HepG2 (cell line): ENCODE data around the gene UNCX. TPM values are rescaled to one million over a fixed set of nuclear protein-coding genes. Genes with fewer than 3 reads are reported as not detected.

Source experiments
- ATAC-seq: fragments of 200-7000 bp; cut with Tn5 transposase; 3 replicates; pipeline ENCODE4 v1.9.1; 2020; ENCODE audit warnings: mild to moderate bottlenecking, moderate library complexity
- BruUV-seq: library from RNA; stranded (reverse); fragments of 400-500 nt; replicated peaks from 2 replicates; lab custom pipeline; 2021; lab: Mats Ljungman, UMichigan
- CTCF ChIA-PET: fragments of 300-600 bp; formaldehyde crosslinking; extraction: SDS; loops from one replicate; lab custom pipeline; 2021; ENCODE audit warnings: low total read pairs, inconsistent platforms, low intra/inter-chr PET ratio; lab: Yijun Ruan, JAX
- POLR2A ChIA-PET: fragments of 350-600 bp; sonication (Branson Sonifier 250); formaldehyde crosslinking; loops from one replicate; lab custom pipeline; 2020; ENCODE audit warnings: antibody characterized with exemption, inconsistent platforms; lab: Yijun Ruan, JAX
- DNase-seq: peaks from one replicate; pipeline ENCODE4 v3.0.0-alpha.2; 2015; ENCODE audit warnings: low spot score
- FAIRE-seq: peaks from 3 replicates; lab custom pipeline; 2011; peaks lifted over from hg19 to GRCh38; lab: Jason Lieb, UNC
- H2AFZ ChIP-seq: one replicate; pipeline ENCODE4 v1.6.1; 2011; ENCODE audit warnings: low read length, inconsistent platforms
- H3K27ac ChIP-seq: fragments of 300-600 bp; 3 replicates; pipeline ENCODE4 v1.8.0; 2011; ENCODE audit warnings: mixed run types, mild to moderate bottlenecking, mixed read lengths, low read length, inconsistent platforms; ENCODE audit not compliant: insufficient read depth; ENCODE audit errors: extremely low read length
- H3K27me3 ChIP-seq, 2 experiments: fragments of 200-600 bp in 1 of 2; 2 replicates in 1 of 2; 3 replicates in 1 of 2; pipeline versions ENCODE4 v1.6.0 to v1.8.0; 2011; ENCODE audit warnings: low read length in 2 of 2, mild to moderate bottlenecking in 2 of 2, moderate library complexity in 2 of 2, inconsistent platforms in 1 of 2; ENCODE audit not compliant: insufficient read depth in 2 of 2, control insufficient read depth in 1 of 2
- H3K36me3 ChIP-seq, 2 experiments: fragments of 200-600 bp in 1 of 2; replicated peaks in 1 of 2; 2 replicates in 1 of 2; 3 replicates in 1 of 2; pipeline versions ENCODE4 v1.5.1 to v1.8.0; 2011; ENCODE audit warnings: low read length in 2 of 2, inconsistent platforms in 1 of 2; ENCODE audit not compliant: insufficient read depth in 2 of 2, control insufficient read depth in 1 of 2
- H3K4me1 ChIP-seq: 2 replicates; pipeline ENCODE4 v1.5.1; 2012; ENCODE audit warnings: low read length, inconsistent platforms; ENCODE audit not compliant: insufficient read depth
- H3K4me2 ChIP-seq: 2 replicates; pipeline ENCODE4 v1.6.0; 2011; ENCODE audit warnings: low read depth, low read length, inconsistent platforms
- H3K4me3 ChIP-seq, 3 experiments: fragments of 200-600 bp in 1 of 3; sonication (generic), shearing (Covaris generic) in 1 of 3; replicated peaks in 1 of 3; 2 replicates each; pipeline ENCODE4 v1.5.1; 2011 to 2016; ENCODE audit warnings: low read length in 3 of 3, inconsistent platforms in 2 of 3, low read depth in 2 of 3, mild to moderate bottlenecking in 2 of 3, control low read depth in 1 of 3, mixed read lengths in 1 of 3; ENCODE audit not compliant: insufficient read depth in 1 of 3
- H3K79me2 ChIP-seq: one replicate; pipeline ENCODE4 v1.6.1; 2011; ENCODE audit warnings: low read length, inconsistent platforms; ENCODE audit not compliant: insufficient read depth
- H3K9ac ChIP-seq: 2 replicates; pipeline ENCODE4 v1.6.0; 2011; ENCODE audit warnings: mild to moderate bottlenecking, low read depth, low read length, inconsistent platforms; ENCODE audit not compliant: insufficient read depth
- H3K9me3 ChIP-seq: 2 replicates; pipeline ENCODE4 v1.5.1; 2012; ENCODE audit warnings: mild to moderate bottlenecking, low read length
- H4K20me1 ChIP-seq: 2 replicates; pipeline ENCODE4 v1.6.0; 2011; ENCODE audit warnings: inconsistent platforms, mild to moderate bottlenecking, low read length, moderate library complexity; ENCODE audit not compliant: insufficient read depth
- ATRX ChIP-seq: sonication (generic); formaldehyde crosslinking; IDR thresholded peaks from 2 replicates; pipeline ENCODE4 v1.4.0; 2020; ENCODE audit warnings: missing genetic modification reagents, borderline replicate concordance
- DMAP1 ChIP-seq: IDR thresholded peaks from 2 replicates; pipeline ENCODE4 v1.6.1; 2016
- FOXK2 ChIP-seq: fragments of 450-650 bp; IDR thresholded peaks from 2 replicates; pipeline ENCODE4 v1.6.1; 2016
- GABPA ChIP-seq, 2 experiments: IDR thresholded peaks; 2 replicates each; pipeline ENCODE4 v1.6.1; 2011 to 2016; ENCODE audit warnings: low read depth in 2 of 2, low read length in 1 of 2, missing biosample characterization in 1 of 2, missing genetic modification characterization in 1 of 2
- KDM1A ChIP-seq: IDR thresholded peaks from 2 replicates; pipeline ENCODE4 v1.6.1; 2016; ENCODE audit warnings: missing compliant biosample characterization
- KLF12 ChIP-seq: sonication (generic); formaldehyde crosslinking; IDR thresholded peaks from 2 replicates; pipeline ENCODE4 v1.4.0; 2020; ENCODE audit warnings: missing genetic modification reagents, borderline replicate concordance
- NFYC ChIP-seq: IDR thresholded peaks from 2 replicates; pipeline ENCODE4 v1.6.1; 2016; ENCODE audit warnings: missing genetic modification reagents, missing compliant biosample characterization
- REL ChIP-seq: sonication (generic); formaldehyde crosslinking; conservative IDR thresholded peaks from 2 replicates; pipeline ENCODE4 v1.8.0; 2022; ENCODE audit warnings: mild to moderate bottlenecking, missing genetic modification reagents, moderate library complexity
- RFXAP ChIP-seq: sonication (generic); formaldehyde crosslinking; IDR thresholded peaks from 2 replicates; pipeline ENCODE4 v1.4.0; 2020; ENCODE audit warnings: missing genetic modification reagents, borderline replicate concordance
- TFDP2 ChIP-seq: sonication (generic); formaldehyde crosslinking; IDR thresholded peaks from 2 replicates; pipeline ENCODE4 v1.4.0; 2020; ENCODE audit warnings: missing genetic modification reagents
- ZBTB26 ChIP-seq: IDR thresholded peaks from 2 replicates; pipeline ENCODE4 v1.6.1; 2016; ENCODE audit warnings: missing compliant biosample characterization, missing genetic modification reagents, borderline replicate concordance
- ZFP36 ChIP-seq: fragments of 150-350 bp; IDR thresholded peaks from 2 replicates; pipeline ENCODE4 v1.6.1; 2018; ENCODE audit warnings: borderline replicate concordance, low read length, low read depth; ENCODE audit not compliant: partially characterized antibody
- ZNF326 ChIP-seq: sonication (generic); formaldehyde crosslinking; IDR thresholded peaks from 2 replicates; pipeline ENCODE4 v1.4.0; 2020; ENCODE audit warnings: missing genetic modification reagents, borderline replicate concordance
- ZNF362 ChIP-seq: sonication (generic); formaldehyde crosslinking; IDR thresholded peaks from 2 replicates; pipeline ENCODE4 v1.4.0; 2020; ENCODE audit warnings: missing genetic modification reagents, mild to moderate bottlenecking, borderline replicate concordance
- ZNF512 ChIP-seq: sonication (generic); formaldehyde crosslinking; IDR thresholded peaks from 2 replicates; pipeline ENCODE4 v1.4.0; 2020; ENCODE audit warnings: mild to moderate bottlenecking, missing genetic modification reagents
- ZNF564 ChIP-seq: sonication (generic); formaldehyde crosslinking; IDR thresholded peaks from 2 replicates; pipeline ENCODE4 v1.8.1; 2023; ENCODE audit warnings: mild to moderate bottlenecking, missing genetic modification reagents
- ZNF691 ChIP-seq: sonication (generic); formaldehyde crosslinking; IDR thresholded peaks from 2 replicates; pipeline ENCODE4 v1.4.0; 2020; ENCODE audit warnings: missing genetic modification reagents, low read depth, mild to moderate bottlenecking, borderline replicate concordance
- ZNF879 ChIP-seq: sonication (generic); formaldehyde crosslinking; IDR thresholded peaks from 2 replicates; pipeline ENCODE4 v1.8.1; 2023; ENCODE audit warnings: missing genetic modification reagents
- WGBS: methylation state at CpG from one replicate; pipeline ENCODE4 v1.1.6; 2017; ENCODE audit warnings: low lambda C conversion rate; 5-methylcytosine and 5-hydroxymethylcytosine counted together
- in situ Hi-C: cut with HindIII; loops from 2 replicates; pipeline ENCODE4 v1.10.0; 2017; ENCODE audit warnings: low pct_unique_long_range_greater_than_20kb; ENCODE audit not compliant: extremely low pct_ligation_motif_present
- intact Hi-C: fragments of 100-400 bp; cut with micrococcal nuclease; formaldehyde crosslinking; loops from one replicate; pipeline ENCODE4 v1.10.0; 2022; ENCODE audit not compliant: unreplicated experiment
- polyA plus RNA-seq, 8 experiments: library from polyadenylated mRNA; depleted of rRNA in 3 of 8; stranded (reverse) in 7 of 8; unstranded in 1 of 8; fragments of >200 nt; fragmentation: Illumina TruSeq in 4 of 8; extraction: Trizol in 4 of 8; gene quantifications; 2 replicates each; pipeline versions ENCODE4 v1.2.1 to v1.2.3, GENCODE V29; 2011 to 2016; ENCODE audit warnings: low read depth in 4 of 8, missing spikeins in 1 of 8, mixed read lengths in 1 of 8; ENCODE audit not compliant: insufficient read depth in 1 of 8
- total RNA-seq, 5 experiments: library from RNA; depleted of rRNA; stranded (reverse); fragments of >200 nt; fragmentation: Illumina TruSeq; extraction: Trizol; gene quantifications; 2 replicates each; pipeline ENCODE4 v1.2.3, GENCODE V29; 2016; ENCODE audit warnings: low read depth in 1 of 5

UNCX gene
- total and polyA plus RNA-seq, 2 of the 13 experiments (the other 11 are each of a cell fraction or from before 2014, with no cell fraction given): not detected

GRCh38 chr7:1248916-1249581, 16.4 kb downstream of the UNCX start:
- peaks cover 13 to 86% of the 10 kb centered on the region in 2 experiments for H3K27me3 ChIP-seq
- H3K36me3 ChIP-seq: no peaks in the 10 kb centered on the region
- H3K4me2 ChIP-seq: no peak overlapping the region
- no peaks in the 10 kb centered on the region for H3K79me2 ChIP-seq
- no peaks in the 10 kb centered on the region for H4K20me1 ChIP-seq
- FAIRE-seq: no peak
- H3K9ac ChIP-seq: no peak overlapping the region
- no peak overlapping the region for H3K4me3 ChIP-seq
- CTCF ChIA-PET: no interaction called here
- H3K27ac ChIP-seq: no peak overlapping the region
- no TSS peak for BruUV-seq
- peaks cover 29% of the 10 kb centered on the region for H3K4me1 ChIP-seq
- TF ChIP-seq ZBTB26 (CRISPR knock-in tag): no peak
- no peak for TF ChIP-seq NFYC
- no peak for TF ChIP-seq ZNF362 (CRISPR knock-in tag)
- TF ChIP-seq ZNF691 (CRISPR knock-in tag): no peak
- no peak for TF ChIP-seq KLF12 (CRISPR knock-in tag)
- TF ChIP-seq ZNF564 (CRISPR knock-in tag): no peak
- TF ChIP-seq DMAP1 (CRISPR knock-in tag): no peak
- no peak for TF ChIP-seq ZNF326 (CRISPR knock-in tag)
- TF ChIP-seq ZFP36: no peak
- TF ChIP-seq ATRX (CRISPR knock-in tag): no peak
- no peak for TF ChIP-seq KDM1A (CRISPR knock-in tag)
- no peak for TF ChIP-seq REL (CRISPR knock-in tag)
- no peak for TF ChIP-seq GABPA (IDR thresholded peaks at IDR 0.05; ENCODE audit: low read depth, low read length)
- no peak for TF ChIP-seq GABPA (CRISPR knock-in tag; IDR thresholded peaks at IDR 0.05; ENCODE audit: low read depth)
- TF ChIP-seq FOXK2: no peak
- no peak for TF ChIP-seq TFDP2 (CRISPR knock-in tag)
- no peak for TF ChIP-seq RFXAP (CRISPR knock-in tag)
- no peak for TF ChIP-seq ZNF512 (CRISPR knock-in tag)
- TF ChIP-seq ZNF879 (CRISPR knock-in tag): no peak
- 14% methylated on average over 16 of the region's 26 CpGs for WGBS
- ATAC-seq: no peak
- no peaks in the 10 kb centered on the region for H3K9me3 ChIP-seq
- intact Hi-C loops: no loop called here
- no peak for DNase-seq
- POLR2A ChIA-PET: no interaction called here
- H2AFZ ChIP-seq: no peak overlapping the region
- in situ Hi-C loops: no loop called here
